Activated gamma-delta T cell treated with Interleukin-2 at 50 U/mL for 16 hours (primary cell): ENCODE results near the gene PTCH1.

Experiments used
- DNase-seq: peaks from one replicate; pipeline ENCODE4 v3.0.0-alpha.2; 2020

PTCH1 gene

DNA sequence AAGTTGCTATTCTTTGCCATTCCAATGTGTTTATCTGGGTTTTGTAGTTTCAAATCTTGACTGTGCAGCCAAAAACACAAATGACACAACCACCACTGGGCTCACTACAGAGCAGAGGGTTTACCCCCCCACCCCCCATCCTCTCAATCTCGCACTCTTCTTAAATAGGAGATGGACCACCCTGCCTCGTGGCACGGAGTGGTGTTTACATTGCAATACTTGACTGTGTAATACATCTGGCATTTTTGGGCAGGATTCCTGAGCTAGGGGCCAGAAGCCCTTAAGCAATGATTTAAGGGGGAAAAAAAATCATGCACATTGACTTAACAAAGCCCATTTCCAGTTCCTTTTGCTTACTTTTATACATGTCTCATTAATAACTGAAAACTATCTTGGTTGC lies 19.0 kb downstream of the PTCH1 start:
- DNase-seq, result no peak

DNA sequence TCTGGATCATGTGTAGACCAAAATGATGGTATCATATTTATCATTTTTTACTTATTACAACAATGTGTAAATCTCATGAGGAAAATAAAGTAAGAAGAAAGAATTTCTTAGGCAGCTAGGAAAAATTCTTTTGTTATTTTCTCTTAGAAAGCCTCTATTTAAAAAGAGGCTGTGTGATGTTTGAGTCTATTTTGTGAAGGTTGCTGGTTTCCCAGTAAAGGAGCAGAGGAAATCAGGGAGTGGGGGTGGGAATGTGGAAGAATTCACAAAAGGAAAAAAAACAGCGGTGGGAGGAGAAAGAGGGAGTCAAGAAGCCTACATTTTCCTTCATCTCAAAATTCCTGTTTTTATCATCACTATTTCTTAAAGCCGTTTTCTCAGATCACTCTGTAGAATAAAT lies 20.1 kb downstream of the PTCH1 start:
- no peak for DNase-seq

DNA sequence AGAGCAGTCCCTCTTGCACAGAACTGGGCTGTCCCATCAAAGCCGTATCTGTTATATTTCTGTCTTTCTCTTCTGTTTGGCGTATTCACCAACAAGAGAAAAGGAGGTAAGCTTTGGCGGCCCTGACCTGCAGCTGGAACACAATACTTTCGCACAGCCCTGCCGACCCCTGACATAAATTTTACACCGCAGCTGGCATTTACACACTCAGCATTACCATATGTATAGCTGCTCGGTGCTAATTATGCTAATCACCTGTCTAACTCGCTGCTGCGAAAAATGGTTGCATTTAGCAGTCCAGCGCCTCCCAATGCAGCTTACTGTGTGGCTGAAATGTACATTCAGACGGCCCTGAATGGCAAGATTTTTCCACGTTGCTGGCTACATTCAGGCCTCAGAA lies 20.8 kb downstream of the PTCH1 start:
- DNase-seq, result no peak

DNA sequence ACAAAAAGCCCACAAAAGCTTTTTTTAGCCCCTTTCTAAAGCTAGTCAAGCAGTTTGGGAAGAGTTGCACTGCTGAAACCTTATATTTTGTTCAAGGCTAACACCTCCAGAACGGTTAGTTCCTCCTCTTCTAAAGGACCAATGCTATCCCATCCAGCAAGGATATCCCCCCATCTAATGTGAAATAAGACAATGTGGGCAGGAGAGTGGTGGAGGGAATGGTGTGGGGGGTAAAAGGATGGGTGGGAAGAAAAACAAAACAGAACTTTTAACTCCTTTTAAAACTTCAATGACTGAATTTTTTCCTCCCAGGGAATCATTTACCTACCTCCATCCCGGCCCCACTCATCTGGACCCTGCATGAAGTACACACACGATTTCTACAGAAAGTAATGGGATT lies 21.2 kb downstream of the PTCH1 start:
- no peak for DNase-seq

DNA sequence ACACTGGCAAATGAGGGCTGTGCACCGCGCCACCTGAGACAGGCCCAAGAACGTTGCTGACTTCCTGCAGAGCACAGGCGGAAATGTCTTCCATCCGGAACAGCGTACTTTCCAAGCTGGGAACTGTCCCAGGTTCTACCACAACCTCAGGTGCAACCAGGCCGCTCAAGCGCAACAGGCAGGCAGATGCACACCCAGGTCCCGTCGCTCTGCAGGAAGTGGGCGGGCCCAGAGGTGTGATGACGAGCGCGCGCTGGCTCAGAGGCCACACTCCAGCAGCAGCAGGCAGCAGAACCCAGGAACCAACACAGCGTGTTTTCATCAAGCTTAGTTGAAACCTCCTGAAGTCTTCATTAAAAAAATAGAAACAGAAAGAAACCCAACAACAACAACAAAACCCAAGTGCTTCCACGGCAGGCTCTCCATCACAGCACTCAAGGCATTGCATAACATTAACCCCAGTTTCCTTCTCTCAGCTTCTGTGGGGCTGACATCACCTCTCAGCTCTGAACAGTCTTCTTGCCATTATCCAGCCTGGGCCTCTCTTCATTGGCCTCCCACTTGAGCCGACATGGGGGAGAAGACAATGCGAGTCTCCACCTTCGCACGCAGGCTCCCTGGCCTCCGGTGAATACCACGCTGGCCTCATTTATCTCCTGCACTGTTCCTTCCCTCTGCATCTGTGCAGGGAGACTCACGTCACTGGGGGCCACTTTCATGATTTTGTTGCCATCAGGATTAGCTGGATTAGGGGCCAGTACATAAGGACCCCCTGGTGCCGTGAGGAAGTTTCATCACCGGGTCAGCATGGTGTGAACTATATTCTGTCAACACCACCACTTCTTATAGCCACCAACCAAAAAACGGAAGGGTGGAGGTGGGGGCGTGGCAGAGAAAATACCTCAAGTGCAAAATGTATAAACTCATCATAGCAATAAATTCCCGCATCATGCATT lies 22.1 kb downstream of the PTCH1 start:
- peak; percentile 80 for DNase-seq

DNA sequence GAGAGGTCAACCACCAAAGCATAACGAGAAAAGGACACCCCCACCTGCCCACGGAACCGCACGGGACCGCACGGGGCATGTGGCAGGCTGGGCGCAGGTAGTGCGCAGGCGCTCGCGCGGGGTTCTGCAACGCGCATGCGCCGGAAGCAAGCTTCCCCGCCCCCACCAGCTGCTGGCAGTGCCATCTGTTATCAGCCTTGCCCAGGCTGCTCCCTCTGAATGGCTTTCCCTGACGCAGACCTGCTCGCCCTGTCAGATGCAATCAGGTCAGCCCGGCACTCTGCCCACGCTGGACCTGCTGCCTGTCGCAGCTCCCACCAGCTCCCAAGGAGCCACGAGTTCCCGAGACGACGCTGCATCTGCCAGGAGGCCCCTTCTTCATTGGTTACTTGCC lies 22.8 kb downstream of the PTCH1 start:
- peak; percentile 22 for DNase-seq

DNA sequence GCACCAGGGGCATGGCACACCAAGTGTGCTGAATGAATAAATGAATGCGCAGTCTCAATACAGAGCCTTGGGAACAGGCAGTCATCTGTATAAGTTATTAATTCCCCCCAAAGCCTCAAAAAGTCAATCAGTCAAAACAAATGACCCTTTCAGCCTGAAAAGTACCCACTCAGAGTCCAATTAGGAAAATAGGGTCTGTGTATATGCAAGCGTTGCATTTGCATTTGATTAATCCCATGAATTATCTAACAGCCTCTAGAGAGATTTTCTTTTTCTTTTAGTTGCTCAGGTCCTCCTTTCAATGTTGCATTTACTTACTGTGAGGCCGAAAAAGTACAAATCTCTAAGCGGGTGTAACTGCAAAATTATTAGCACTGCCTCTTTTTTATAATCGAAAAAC lies 23.4 kb downstream of the PTCH1 start:
- no peak for DNase-seq

DNA sequence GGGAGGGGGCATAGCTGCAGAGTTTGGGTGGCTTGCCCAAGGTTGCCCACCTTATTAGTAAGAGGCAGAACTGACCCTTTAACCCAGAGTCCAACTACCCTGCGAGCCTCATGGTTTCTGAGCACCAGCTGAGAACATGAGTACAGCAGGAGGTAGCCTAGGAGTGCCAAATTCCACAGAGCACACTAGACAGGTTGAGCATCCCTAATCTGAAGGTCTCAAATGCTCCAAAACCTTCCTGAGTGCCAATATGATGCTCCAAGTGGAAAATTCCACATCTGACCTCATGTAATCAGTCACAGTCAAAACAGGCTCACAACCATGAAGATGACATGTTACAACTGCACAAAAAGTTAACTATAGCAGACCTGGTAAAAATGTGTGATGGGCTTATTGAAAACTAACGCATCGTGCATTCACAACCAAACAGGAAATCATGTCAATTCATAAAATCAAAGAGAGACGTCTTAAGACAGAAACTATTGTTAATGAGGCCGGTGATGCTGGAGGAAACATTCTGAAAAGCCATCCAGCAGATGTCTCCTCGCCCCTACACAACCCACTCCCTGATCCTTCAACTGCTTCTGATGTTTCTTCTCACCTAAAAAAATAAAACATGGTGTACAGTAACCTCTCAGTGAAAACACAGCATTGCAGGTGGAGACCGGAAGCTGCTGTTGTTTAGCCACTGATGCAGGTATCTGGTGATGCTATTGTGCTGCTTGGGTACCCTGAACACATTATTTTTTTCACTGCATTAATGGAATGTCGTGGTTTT lies 25.0 kb downstream of the PTCH1 start:
- DNase-seq, result no peak

DNA sequence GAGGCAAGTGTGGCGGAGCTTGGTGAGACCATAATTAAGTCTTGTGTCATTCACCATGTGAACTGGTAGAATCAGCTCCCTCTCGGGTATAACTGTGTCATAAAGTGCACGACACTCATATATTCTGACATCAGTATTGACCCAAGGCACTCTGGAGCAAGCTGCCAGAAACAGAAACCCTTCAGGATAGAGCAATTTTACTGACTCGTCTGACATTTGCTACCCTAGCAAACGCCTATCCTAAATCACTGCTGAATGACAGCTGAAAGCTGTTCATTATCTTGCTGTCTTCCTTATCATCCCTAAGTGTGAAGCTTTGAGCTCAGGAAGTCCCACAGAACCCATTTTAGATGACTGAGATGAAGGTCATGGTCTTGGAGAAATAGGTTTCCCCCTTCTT lies 27.8 kb downstream of the PTCH1 start:
- DNase-seq, result no peak

DNA sequence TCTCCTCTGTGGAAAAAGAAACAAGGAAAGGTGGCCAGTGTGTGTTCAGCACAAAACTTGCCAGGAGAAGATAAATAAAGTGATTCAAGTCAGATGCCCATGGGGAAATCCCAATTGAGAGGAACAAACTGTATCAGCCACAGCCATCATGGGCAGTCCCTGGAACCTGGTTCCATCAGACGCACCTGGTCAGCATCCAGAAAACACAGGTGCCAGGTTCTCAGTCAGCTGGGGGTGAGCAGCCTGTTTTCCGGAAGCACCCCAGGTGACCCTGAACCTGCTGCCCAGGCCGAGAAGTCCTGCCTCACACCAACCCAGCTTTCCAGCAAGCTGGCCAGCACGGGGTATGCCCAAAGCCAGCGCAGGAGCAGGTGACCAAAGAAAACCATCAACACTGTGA lies 30.5 kb downstream of the PTCH1 start:
- no peak for DNase-seq

DNA sequence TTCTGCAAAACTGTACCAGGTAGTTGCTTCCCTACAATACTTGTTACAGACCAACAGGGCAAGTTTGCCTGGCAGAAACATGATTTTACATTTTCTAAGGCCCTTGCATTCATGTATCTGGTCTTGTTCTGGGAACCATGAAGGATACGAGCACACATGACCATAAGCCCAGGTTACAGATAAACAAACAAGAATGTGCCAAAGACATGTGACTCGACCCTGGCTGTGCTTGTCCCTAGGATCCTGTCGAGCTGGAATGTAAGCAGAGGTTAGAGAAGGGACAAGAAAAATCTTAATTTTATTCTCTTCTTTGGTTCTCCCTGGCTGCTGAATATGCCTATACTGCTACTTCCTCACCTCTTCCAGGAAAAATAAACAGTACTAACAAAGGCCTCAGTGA lies 32.5 kb downstream of the PTCH1 start:
- no peak for DNase-seq

DNA sequence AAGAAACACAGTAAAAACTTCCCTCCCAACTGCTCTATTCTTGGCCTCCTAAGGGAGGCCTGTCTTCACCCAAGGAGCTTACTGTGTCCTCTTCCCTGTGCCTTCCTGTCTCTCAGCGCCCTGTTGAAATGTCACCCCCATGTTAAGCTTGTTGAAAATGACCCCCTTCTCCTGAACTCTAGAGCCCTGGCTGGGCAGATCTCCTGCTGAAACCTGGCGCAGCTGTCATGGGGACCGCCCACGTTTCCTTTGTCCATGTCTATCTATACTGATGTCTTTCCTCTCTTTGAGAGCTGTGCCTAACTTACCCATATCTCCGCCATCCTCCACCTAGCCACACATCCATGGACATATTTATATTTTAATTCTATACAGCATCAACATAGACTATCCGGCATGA lies 33.3 kb downstream of the PTCH1 start:
- no peak for DNase-seq

DNA sequence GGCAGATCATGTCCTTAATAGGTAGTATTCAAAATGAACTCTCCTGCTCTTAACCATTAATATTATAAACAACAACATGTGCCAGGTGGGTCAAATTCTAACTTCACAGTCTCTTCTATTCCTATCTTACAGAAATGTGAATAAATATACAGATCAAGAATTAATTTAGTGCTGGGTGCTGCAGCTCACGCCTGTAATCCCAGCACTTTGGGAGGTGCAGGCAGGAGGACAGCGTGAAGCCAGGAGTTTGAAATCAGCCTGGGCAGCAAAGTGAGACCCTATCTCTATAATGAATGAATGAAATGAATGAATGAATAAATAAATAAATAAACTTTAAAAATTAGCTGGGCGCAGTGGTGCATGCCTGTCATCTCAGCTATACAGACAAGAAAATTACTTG lies 34.1 kb downstream of the PTCH1 start:
- no peak for DNase-seq

DNA sequence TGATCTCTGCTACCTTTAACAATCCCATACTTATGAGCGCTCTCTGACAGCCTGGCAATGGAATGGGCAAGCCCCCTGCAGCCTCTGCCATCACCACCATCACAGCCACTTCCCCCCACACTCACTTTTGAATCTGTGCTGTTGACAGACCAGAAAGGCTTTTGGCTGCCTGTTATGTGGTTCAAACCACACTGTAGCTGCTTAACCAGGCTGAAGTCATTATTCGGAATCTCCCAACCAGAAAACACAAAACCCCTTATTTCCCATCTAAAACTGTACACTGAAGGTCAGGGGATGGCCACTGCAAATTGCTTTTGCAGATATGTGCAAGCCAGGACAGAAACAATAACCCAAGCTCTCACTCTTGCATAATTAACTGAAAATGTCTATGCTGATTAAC lies 35.8 kb downstream of the PTCH1 start:
- no peak for DNase-seq

DNA sequence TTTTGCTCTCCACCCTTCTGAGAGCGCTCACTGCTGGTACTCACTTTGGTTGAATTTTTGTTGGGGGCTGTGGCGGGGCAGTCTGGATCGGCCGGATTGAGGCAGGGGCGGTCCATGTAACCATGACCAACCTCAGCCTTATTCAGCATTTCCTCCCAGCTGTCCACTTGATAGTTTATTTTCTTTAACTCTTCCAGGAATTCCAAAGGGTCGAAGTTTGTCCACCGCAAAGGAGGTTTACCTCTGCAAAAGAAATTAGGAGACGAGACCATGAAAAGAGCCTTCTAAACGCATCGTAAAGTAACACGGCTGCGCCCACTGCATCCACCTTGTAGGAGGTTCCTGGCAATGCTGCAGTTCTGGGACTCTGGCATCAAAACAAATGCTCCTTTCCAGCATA lies 36.4 kb downstream of the PTCH1 start:
- DNase-seq, result no peak

DNA sequence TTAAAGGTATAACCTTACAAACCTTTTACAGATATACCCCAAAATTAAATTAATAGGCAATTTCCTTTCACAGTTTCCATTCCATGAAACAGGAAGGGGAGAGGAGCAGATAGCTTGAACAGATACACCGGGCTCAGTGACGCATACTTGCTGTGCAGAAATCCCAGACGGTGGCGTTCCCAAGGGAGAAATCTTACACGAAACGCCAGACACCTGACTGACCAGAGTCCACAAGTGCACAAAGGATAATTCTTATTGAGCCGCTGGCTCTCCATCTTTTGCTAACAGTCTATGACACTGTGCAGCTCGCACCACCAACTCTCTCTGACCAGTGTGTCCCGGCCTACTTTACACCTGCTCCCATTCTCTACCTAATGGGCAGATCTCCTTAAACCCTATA lies 37.4 kb downstream of the PTCH1 start:
- no peak for DNase-seq

DNA sequence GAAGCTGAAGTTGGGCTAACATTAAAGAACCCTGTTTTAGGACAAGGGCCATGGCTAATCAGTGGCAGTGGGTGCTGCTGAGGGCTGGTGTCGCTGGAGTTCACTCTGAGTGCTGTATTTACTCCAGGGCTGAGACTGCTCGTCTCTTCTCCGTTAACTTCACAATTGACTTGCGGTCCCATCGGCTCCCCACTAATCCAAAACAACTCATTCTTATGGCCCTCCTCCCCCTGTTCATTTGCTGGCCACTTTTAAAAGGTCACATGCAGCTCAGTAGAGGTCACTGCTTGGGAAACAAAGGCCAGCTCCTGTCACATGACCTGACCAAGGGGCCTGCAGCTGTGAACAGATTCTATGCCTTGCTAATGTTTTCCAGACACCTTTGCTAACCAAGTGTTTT lies 38.4 kb downstream of the PTCH1 start:
- DNase-seq, result no peak

DNA sequence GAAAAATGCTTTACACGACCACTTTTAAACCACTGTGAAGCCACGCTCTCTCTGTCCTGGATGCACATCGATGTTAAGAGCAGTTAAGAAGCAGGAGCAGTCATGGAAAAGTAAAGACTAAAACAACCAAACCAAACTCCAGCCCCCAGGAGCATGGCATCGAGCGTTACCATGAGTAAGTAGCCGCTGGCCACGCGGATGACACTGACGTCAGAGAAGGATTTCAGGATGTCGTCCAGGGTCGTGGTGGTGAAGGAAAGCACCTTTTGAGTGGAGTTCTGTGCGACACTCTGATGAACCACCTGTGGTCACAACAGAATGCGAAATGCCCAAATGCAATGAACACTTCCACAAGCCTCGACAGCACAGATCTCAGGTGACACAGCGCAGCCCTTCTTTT lies 38.9 kb downstream of the PTCH1 start:
- no peak for DNase-seq

DNA sequence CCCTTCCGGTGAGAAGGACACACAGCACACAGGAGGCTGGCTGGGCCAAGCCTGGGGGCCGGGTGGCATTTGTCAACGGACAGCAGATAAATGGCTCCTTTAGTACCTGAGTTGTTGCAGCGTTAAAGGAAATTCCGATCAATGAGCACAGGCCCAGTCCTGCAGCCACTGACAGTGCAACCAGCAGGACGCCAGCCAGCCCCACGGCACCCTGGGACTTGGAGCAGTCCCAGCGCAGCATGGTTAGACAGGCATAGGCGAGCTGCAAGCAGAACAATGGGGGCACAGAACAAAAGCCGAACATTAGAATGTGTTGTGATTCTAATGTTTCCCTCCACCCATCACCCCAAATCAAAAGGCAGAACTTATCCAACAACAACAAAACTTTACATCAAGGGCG lies 39.3 kb downstream of the PTCH1 start:
- no peak for DNase-seq

DNA sequence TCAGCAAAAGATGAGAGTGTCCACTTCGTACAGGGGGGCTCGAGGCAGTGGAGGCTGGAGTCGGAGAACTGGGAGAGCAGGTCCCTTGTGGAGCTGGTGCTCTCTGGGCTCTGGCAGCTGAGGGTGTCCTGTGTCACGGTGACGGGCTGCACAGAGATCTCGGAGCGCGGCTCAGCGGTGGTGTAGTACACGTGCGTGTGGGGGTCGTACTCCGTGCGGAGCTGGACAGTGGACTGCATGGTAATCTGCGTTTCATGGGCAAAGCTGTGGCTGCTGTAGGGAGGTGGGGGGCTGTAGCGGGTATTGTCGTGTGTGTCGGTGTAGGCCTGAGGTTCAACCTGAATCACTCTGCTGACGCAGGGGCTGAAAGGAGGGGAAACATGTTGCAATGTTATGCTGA lies 48.0 kb downstream of the PTCH1 start:
- no peak for DNase-seq

DNA sequence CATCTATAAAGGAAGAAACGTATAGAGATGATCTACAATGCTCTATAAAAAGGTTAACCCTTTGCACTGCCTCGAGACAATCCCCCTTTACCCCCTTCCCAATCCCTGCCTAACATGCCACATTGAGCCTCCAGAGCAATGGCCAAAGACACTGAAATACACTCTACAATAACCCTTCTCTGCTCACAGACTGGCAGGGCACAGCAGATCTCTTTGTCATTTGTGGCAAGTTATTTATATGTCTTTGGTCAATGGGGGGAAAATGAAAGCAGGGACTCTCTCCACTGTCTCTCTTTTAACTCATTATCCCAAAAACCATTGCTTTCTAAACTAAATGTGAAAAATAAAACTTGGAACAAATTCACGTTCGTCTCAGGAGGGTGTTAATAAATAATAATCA lies 51.7 kb downstream of the PTCH1 start:
- no peak for DNase-seq

DNA sequence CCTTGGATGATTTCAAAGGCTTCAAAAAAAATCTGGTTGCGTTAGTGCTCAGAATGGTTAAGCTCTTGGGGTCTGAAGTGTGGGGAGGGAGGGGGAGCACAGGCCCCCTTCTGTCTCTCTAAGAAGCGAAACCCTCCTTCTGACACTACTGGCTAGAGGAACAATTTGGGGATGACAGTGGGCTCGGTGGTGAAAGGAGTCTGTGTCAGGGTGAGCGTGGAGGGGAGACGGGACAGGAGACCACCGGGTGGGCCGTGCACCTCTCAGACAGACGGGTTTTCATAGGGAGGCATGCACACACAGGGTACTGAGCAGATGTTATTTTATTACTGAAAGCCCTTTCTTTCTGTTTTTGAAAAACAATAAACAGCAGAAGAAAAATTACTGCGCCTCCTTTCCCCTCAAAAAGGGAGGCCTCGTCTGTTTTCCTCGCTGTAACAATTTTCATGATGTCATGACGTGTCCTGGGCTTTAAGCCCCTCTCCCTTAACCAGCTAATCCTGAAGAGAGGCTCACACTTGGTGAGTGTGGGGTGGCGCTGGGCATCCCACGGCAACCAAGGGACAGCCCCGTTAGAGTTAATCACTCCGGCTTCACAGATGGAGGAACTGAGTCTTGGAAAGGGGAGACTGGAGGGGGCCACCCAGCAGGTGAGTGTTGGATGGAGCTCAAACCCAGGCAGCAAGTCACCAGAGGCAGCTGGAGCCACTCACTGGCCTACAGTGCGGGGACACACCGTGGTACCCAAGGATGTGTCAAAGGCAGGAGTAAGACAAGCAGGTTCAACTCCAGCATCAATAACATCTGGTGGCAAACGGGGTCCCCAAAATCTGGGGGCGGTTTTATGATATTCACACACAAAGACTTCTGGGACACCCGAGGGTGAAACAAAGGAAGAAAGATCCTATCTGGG lies 53.4 kb downstream of the PTCH1 start:
- no peak for DNase-seq
